GM13977 (cell line): ENCODE measurements around the gene CCDC91.

Source experiments
- DNase-seq: peaks from one replicate; pipeline ENCODE4 v3.0.0; 2012; ENCODE audit warnings: low spot score
- CTCF ChIP-seq: IDR thresholded peaks from 2 replicates; pipeline ENCODE4 v1.5.1; 2012; ENCODE audit warnings: mild to moderate bottlenecking, control low read depth; ENCODE audit not compliant: insufficient read depth; ENCODE audit errors: extremely low read depth, missing control alignments
- in situ Hi-C: fragments of 300-500 bp; cut with MboI; formaldehyde crosslinking; loops from one replicate; pipeline ENCODE4 v1.12.0; 2022; ENCODE audit warnings: low sequenced_read_pairs, low pct_unique_long_range_greater_than_20kb, mixed read lengths, inconsistent platforms; ENCODE audit not compliant: unreplicated experiment

The CCDC91 gene

GRCh38 chr12:28232211-28232928, 42.1 kb downstream of the CCDC91 start:
- DNase-seq = peak; percentile 7
- in situ Hi-C loops = no loop called here
- TF ChIP-seq CTCF = no peak

GRCh38 chr12:28234444-28234843, 44.2 kb downstream of the CCDC91 start:
- in situ Hi-C loops = no loop called here
- TF ChIP-seq CTCF = no peak
- DNase-seq = no peak

- TF ChIP-seq CTCF = no peak
- no peak for DNase-seq
- in situ Hi-C loops = no loop called here
Observed at GRCh38 chr12:28235015-28235414, 44.8 kb downstream of the CCDC91 start.

GRCh38 chr12:28235985-28236384, 45.7 kb downstream of the CCDC91 start:
- in situ Hi-C loops = no loop called here
- TF ChIP-seq CTCF = no peak
- DNase-seq = no peak

- no peak for TF ChIP-seq CTCF
- in situ Hi-C loops = no loop called here
- DNase-seq = no peak
Observed at GRCh38 chr12:28237423-28237822, 47.2 kb downstream of the CCDC91 start.

- TF ChIP-seq CTCF = no peak
- no peak for DNase-seq
- in situ Hi-C loops = no loop called here
Observed at GRCh38 chr12:28239918-28240317, 49.7 kb downstream of the CCDC91 start.
